Smooth muscle cell (in vitro differentiated cells): Measurements from ENCODE around the gene MATK. TPM values are rescaled to one million over a fixed set of nuclear protein-coding genes. Genes with fewer than 3 reads are reported as not detected.

Experiments used
- DNase-seq: peaks from one replicate; lab custom pipeline; 2025; ENCODE audit not compliant: unreplicated experiment; lab: John Stamatoyannopoulos, UW
- H2AFZ ChIP-seq: fragments of 200-600 bp; sonication (generic); 2 replicates; pipeline ENCODE4 v1.6.0; 2016; ENCODE audit warnings: antibody characterized with exemption, low read depth, mild to moderate bottlenecking
- H3F3A ChIP-seq: fragments of 200-600 bp; sonication (generic); 2 replicates; pipeline ENCODE4 v1.6.0; 2017; ENCODE audit warnings: antibody characterized with exemption, low read depth
- H3K27ac ChIP-seq: fragments of 200-600 bp; sonication (generic); 2 replicates; pipeline ENCODE4 v1.5.1; 2016; ENCODE audit warnings: low read depth, mild to moderate bottlenecking
- H3K27me3 ChIP-seq: fragments of 200-600 bp; sonication (generic); 2 replicates; pipeline ENCODE4 v1.6.1; 2016; ENCODE audit warnings: low read depth, mild to moderate bottlenecking
- H3K36me3 ChIP-seq: fragments of 200-600 bp; sonication (generic); 2 replicates; pipeline ENCODE4 v1.5.1; 2016; ENCODE audit warnings: low read depth
- H3K4me1 ChIP-seq: fragments of 200-600 bp; sonication (generic); 2 replicates; pipeline ENCODE4 v1.5.1; 2016; ENCODE audit warnings: low read depth
- H3K4me2 ChIP-seq: fragments of 200-600 bp; sonication (generic); 2 replicates; pipeline ENCODE4 v1.6.0; 2016; ENCODE audit warnings: mild to moderate bottlenecking
- H3K4me3 ChIP-seq: fragments of 200-600 bp; sonication (generic); 2 replicates; pipeline ENCODE4 v1.5.1; 2016; ENCODE audit warnings: mild to moderate bottlenecking
- H3K79me2 ChIP-seq: fragments of 200-600 bp; sonication (generic); 2 replicates; pipeline ENCODE4 v1.6.0; 2016; ENCODE audit warnings: low read depth, mild to moderate bottlenecking
- H3K9ac ChIP-seq: fragments of 200-600 bp; sonication (generic); 2 replicates; pipeline ENCODE4 v1.6.0; 2016; ENCODE audit warnings: low read depth
- H3K9me3 ChIP-seq: fragments of 200-600 bp; sonication (generic); replicated peaks from 2 replicates; pipeline ENCODE4 v1.5.1; 2016; ENCODE audit warnings: low read depth
- H4K20me1 ChIP-seq: fragments of 200-600 bp; sonication (generic); 2 replicates; pipeline ENCODE4 v1.6.0; 2016; ENCODE audit warnings: low read depth
- WGBS: methylation state at CpG from one replicate; pipeline ENCODE4 v1.1.7; 2016; ENCODE audit warnings: low lambda C conversion rate; 5-methylcytosine and 5-hydroxymethylcytosine counted together
- polyA plus RNA-seq: library from polyadenylated mRNA; unstranded; fragments of >200 nt; fragmentation: Nextera tagmentation; extraction: Ambion mirVana; gene quantifications from 2 replicates; pipeline ENCODE4 v1.2.1, GENCODE V29; 2016
- total RNA-seq: library from RNA; depleted of rRNA; stranded (reverse); fragments of >200 nt; gene quantifications from 2 replicates; pipeline ENCODE4 v1.2.3, GENCODE V29; 2014
- TF ChIP-seq, protein P1 (sequence below): fragments of 200-600 bp; sonication (generic); IDR thresholded peaks from 2 replicates; pipeline ENCODE4 v1.5.1; 2017; ENCODE audit warnings: borderline replicate concordance, mild to moderate bottlenecking, antibody characterized with exemption; ENCODE audit not compliant: insufficient read depth, poor library complexity, severe bottlenecking

Gene MATK
- total and polyA plus RNA-seq, 2 experiments from 2014 or later: not detected

DNA sequence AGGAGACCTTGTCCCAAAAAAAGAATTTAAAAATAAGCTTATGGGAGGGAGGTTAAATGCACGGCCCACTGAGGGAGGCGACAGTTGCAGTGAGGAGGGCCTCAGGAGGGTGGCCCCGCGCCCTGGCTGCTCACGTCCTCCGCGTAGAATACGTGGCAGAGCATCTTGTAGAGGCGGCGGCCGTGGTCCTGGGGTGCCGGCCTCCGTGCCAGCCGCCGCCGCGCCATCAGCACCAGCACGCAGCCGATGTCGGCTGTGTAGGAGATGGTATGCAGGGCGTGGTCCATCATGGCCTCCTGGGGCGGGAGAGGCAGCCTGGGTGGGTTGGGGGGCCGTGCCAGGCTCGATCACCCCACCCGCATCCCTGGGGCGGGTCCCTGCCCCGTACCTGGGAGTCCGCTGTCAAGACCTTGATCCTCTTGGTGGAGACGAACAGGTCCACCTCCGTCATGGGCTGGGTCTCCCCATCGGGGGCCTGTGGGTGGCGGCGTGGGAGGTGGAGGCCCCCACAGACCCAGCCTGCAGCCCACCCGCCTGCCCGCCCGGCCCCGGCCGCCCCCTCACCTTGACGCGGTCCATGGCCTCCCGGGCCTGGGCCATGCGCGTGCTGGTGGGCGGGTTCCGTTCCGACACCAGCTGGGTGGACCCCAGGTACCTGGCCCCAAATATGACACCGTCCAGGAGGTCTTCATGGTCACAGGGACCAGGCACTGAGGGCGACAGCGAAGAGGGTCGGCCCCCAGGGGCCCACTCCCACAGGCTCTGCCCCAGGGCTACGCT, 32.4 kb downstream of the MATK start:
- TF ChIP-seq, protein P1, sequence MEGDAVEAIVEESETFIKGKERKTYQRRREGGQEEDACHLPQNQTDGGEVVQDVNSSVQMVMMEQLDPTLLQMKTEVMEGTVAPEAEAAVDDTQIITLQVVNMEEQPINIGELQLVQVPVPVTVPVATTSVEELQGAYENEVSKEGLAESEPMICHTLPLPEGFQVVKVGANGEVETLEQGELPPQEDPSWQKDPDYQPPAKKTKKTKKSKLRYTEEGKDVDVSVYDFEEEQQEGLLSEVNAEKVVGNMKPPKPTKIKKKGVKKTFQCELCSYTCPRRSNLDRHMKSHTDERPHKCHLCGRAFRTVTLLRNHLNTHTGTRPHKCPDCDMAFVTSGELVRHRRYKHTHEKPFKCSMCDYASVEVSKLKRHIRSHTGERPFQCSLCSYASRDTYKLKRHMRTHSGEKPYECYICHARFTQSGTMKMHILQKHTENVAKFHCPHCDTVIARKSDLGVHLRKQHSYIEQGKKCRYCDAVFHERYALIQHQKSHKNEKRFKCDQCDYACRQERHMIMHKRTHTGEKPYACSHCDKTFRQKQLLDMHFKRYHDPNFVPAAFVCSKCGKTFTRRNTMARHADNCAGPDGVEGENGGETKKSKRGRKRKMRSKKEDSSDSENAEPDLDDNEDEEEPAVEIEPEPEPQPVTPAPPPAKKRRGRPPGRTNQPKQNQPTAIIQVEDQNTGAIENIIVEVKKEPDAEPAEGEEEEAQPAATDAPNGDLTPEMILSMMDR: no peak
- Histone ChIP-seq H3K36me3 (no peaks in the 10 kb centered on the region), H3K9me3 (no peaks in the 10 kb centered on the region), H2AFZ (no peak overlapping the region), H3K9ac (no peak overlapping the region), H4K20me1 (no peaks in the 10 kb centered on the region), H3K27ac (no peak overlapping the region), H3K79me2 (peaks cover 2% of the 10 kb centered on the region), H3K4me2 (no peak overlapping the region), H3K27me3 (no peaks in the 10 kb centered on the region), H3F3A (no peaks in the 10 kb centered on the region), H3K4me1 (no peaks in the 10 kb centered on the region), H3K4me3 (no peak overlapping the region)
- 97% methylated on average over 27 of the region's 51 CpGs for WGBS
- no peak for DNase-seq

DNA sequence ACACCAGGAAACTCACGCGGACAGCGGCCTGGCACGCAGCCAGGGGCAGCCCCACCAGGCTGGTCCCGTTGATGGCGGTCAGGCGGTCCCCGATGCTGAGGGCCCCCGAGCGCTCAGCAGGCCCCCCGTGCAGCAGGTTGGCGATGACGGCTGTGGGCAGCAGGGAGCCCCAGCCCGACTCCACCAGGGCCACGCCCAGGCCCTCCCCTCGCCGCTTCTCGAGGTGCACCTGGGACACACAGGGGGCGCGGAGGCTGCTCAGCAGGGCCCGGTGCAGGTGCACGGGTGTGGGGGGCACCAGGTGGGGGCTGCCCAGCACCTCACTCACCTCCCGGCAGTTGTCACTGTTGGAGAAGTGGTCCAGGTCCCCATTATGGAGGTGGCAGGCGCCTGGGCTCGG, 33.7 kb downstream of the MATK start:
- Histone ChIP-seq H3K27me3 (no peaks in the 10 kb centered on the region), H3K27ac (no peak overlapping the region), H3K36me3 (no peaks in the 10 kb centered on the region), H3K4me3 (no peak overlapping the region), H3K4me1 (no peaks in the 10 kb centered on the region), H3K9ac (no peak overlapping the region), H3K79me2 (no peaks in the 10 kb centered on the region), H3K9me3 (no peaks in the 10 kb centered on the region), H3K4me2 (no peak overlapping the region), H3F3A (no peaks in the 10 kb centered on the region), H4K20me1 (no peaks in the 10 kb centered on the region), H2AFZ (no peak overlapping the region)
- TF ChIP-seq, protein P1: no peak
- 96% methylated on average over 17 of the region's 25 CpGs for WGBS
- no peak for DNase-seq

DNA sequence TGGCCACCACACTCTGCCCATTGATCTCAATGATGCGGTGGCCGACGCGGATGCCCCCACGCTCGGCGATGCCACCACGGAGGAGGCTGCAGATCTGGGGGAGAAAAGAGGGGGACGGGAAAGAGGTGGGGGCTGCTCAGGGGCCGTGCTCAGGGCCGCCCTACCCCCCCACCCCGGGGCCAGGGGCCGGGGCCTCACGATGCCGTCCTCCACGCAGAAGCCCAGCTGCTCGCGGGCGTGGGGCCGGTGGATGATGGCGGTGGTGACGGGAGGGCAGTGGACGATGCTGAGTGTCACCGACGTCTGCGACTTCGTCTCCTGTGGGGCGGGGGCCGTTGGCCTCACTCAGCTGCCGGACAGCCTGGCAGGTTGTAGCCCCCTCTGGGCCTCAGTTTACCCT, 34.9 kb downstream of the MATK start:
- no peak for DNase-seq
- TF ChIP-seq, protein P1: no peak
- Histone ChIP-seq H2AFZ (no peak overlapping the region), H3K4me2 (no peak overlapping the region), H3K9me3 (no peaks in the 10 kb centered on the region), H3K9ac (no peak overlapping the region), H3F3A (no peaks in the 10 kb centered on the region), H3K4me3 (no peak overlapping the region), H4K20me1 (no peaks in the 10 kb centered on the region), H3K27ac (no peak overlapping the region), H3K36me3 (no peaks in the 10 kb centered on the region), H3K4me1 (no peaks in the 10 kb centered on the region), H3K27me3 (no peaks in the 10 kb centered on the region), H3K79me2 (no peaks in the 10 kb centered on the region)
- WGBS: 99% methylated on average over 11 of the region's 30 CpGs

DNA sequence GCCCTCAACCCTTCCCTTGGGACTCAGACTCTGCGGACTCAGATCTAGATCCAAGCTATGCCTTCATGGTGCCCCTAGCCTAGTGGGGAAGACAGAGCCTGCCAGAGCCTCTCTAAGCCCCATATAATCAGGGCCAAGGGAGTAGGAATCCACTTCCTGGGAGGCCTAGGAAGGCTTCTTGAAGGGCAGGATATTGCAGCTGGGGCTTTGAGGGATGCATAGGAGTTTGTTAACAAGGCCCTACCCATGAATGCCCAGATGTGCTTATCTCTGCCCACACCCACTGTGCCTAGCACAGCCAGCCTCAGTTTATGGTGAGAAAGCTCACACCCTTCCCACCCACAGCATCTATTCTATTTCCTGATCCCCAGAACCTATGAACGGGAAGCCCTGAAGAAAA, 36.0 kb downstream of the MATK start:
- Histone ChIP-seq H3K4me2 (no peak overlapping the region), H2AFZ (no peak overlapping the region), H3K27ac (no peak overlapping the region), H3K9ac (no peak overlapping the region), H3K4me1 (no peaks in the 10 kb centered on the region), H3K9me3 (no peaks in the 10 kb centered on the region), H3K4me3 (no peak overlapping the region), H4K20me1 (no peaks in the 10 kb centered on the region), H3F3A (no peaks in the 10 kb centered on the region), H3K79me2 (no peaks in the 10 kb centered on the region), H3K27me3 (no peaks in the 10 kb centered on the region), H3K36me3 (no peaks in the 10 kb centered on the region)
- TF ChIP-seq, protein P1: no peak
- DNase-seq: no peak
- 98% methylated on average over 2 of the region's 2 CpGs for WGBS
